Central memory CD8-positive, alpha-beta T cell (primary cell): ENCODE results near the gene PRMT2.

Experiments
- ATAC-seq: fragments of 150-1000 bp; cut with Tn5 transposase; replicated peaks from 2 replicates; pipeline ENCODE4 v1.10.0; 2022; ENCODE audit warnings: mild to moderate bottlenecking, moderate FRiP score, moderate number of reproducible peaks; ENCODE audit not compliant: poor library complexity, severe bottlenecking; ENCODE audit errors: extremely low read depth
- DNase-seq, 2 donors: peaks; one replicate each; pipeline ENCODE4 v3.0.0; 2021; ENCODE audit warnings: low spot score in 2 of 2
- H3K27ac Mint-ChIP-seq: one replicate; pipeline ENCODE4 v1.8.0; 2022; ENCODE audit warnings: low read depth, mild to moderate bottlenecking, moderate library complexity, mixed read lengths
- H3K27me3 Mint-ChIP-seq: one replicate; pipeline ENCODE4 v1.8.0; 2022; ENCODE audit warnings: mixed read lengths
- H3K36me3 Mint-ChIP-seq: one replicate; pipeline ENCODE4 v1.8.0; 2022; ENCODE audit warnings: mild to moderate bottlenecking, moderate library complexity, mixed read lengths; ENCODE audit not compliant: insufficient read depth
- H3K4me1 Mint-ChIP-seq: one replicate; pipeline ENCODE4 v1.8.0; 2022; ENCODE audit warnings: mixed read lengths
- H3K4me3 Mint-ChIP-seq: one replicate; pipeline ENCODE4 v1.8.0; 2022; ENCODE audit warnings: mild to moderate bottlenecking, moderate library complexity, mixed read lengths
- H3K9me3 Mint-ChIP-seq: one replicate; pipeline ENCODE4 v1.8.0; 2022; ENCODE audit warnings: mixed read lengths

The PRMT2 gene

DNA sequence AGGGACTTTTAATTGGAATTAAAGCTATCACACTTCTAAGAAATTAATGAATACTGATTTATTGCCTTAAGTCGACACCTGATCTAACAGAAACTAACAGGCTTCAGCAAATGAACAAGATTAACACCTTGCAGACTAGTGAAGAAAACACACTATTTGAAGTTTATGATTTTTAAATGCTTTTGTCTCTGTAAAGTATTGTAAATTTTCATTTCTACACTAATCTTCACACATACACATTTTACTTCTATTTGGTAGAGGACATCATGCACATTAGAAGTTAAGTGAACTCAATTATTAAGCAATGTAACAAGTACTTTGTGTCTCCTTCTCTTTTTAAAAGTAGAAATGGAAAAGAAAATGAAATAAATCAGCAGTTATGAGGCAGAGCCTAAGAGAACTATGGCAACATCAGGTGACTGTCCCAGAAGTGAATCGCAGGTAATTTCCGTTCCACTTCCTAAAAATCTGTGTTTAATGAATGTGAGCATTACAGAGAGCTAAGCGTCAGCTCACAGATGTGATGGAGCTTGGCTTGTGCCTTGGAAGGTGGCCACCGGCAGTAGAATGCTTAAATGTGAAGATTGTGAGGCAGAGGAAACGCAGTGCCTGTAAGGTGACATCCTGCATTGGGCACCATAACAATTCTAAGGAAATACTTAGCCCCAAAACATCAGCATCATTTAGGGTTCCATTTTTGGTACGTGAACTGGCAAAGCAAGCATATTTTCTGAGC lies 1.2 kb downstream of the PRMT2 start:
- peaks cover 34% of the 10 kb centered on the region for H3K36me3 Mint-ChIP-seq
- H3K27ac Mint-ChIP-seq, result peak overlapping the region; percentile 96
- no peaks in the 10 kb centered on the region for H3K9me3 Mint-ChIP-seq
- no peaks in the 10 kb centered on the region for H3K27me3 Mint-ChIP-seq
- ATAC-seq (no peak), DNase-seq (no peak)
- H3K4me3 Mint-ChIP-seq, result peak overlapping the region; percentile 90
- H3K4me1 Mint-ChIP-seq, result peaks cover 60% of the 10 kb centered on the region

DNA sequence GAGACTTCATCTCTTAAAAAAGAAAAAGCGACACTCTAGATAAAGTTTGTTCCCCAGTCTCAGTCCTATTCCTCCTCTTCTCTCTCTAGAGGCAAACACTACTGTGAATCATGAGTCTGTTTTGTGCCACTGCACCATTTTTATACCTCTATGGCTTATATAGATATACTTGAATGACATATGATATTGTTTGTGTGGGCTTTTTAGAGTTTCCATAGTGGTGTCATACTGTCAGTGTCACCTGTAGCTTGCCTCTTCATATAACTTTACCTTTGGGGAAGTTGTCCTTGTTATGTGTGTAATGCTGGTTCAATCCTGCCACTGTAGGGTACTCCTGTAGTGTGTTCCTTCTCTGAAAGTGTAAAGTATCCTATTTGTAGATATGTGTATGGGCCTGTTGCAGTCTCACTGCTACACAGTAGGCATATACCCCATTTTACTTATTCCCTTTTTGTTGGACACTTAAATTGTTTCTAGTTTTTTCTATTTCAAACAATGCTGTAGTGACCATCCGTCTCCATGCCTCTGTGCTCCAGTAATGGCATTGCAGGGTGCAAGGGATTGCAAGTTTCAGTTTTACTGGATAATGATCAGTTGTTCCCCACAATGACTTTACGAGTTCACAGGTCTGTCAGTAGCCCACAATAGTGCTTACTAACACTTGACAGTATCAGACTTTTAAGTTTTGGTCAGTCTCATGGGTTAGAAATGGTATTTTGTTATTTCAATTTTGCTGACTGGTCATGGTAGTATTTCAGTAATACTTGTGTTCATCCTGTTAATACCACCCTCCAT lies 2.7 kb downstream of the PRMT2 start:
- no peak for ATAC-seq
- Mint-ChIP-seq H3K27ac (peak overlapping the region; percentile 87), H3K4me3 (peak overlapping the region; percentile 64), H3K4me1 (peaks cover 63% of the 10 kb centered on the region), H3K27me3 (no peaks in the 10 kb centered on the region), H3K9me3 (no peaks in the 10 kb centered on the region), H3K36me3 (peaks cover 42% of the 10 kb centered on the region)
- DNase-seq, result no peak

DNA sequence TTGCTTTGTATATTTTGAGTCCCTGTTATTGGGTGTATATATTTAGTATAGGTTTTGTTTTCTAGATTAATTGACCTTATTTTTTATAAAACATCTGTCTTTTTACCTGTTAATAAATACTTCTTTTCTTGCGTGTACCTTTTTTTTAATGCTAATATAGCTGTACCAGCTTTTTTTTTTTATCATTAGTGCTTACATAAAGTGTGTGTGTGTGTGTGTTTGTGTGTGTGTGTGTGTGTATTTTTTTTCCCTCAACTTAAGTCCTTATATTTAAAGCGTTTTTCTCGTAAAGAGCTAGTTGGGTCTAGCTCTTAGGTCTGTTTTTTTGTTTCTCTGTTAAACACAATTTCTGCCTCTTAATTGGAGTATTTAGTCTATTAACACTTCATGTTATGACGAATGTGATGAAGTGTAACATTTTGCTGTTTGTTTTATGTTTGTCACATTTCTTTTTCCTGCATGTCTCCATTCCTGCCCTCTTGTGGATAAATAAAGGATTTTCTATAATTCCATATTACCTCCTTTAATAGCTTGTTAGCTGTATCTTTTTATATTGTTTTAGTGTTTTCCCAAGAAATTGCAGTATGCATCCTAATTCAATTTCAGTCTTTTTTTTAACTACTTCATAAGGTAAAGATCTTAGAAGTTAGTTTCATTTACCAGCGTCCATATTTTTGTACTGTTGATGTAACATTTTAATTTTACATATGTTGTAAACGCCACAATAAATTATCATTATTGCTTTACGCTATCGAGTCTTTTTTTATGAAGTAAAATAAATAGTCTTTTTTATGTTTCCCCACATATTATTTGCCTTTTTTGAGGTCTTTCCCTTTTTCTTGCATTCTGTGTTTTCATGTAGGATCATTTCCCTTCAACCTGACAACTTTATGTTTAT lies 4.3 kb downstream of the PRMT2 start:
- Mint-ChIP-seq H3K4me1 (peaks cover 57% of the 10 kb centered on the region), H3K27ac (peak overlapping the region; percentile 87), H3K36me3 (peaks cover 50% of the 10 kb centered on the region), H3K27me3 (no peaks in the 10 kb centered on the region), H3K4me3 (peak overlapping the region; percentile 64), H3K9me3 (no peaks in the 10 kb centered on the region)
- ATAC-seq (no peak), DNase-seq (no peak)

DNA sequence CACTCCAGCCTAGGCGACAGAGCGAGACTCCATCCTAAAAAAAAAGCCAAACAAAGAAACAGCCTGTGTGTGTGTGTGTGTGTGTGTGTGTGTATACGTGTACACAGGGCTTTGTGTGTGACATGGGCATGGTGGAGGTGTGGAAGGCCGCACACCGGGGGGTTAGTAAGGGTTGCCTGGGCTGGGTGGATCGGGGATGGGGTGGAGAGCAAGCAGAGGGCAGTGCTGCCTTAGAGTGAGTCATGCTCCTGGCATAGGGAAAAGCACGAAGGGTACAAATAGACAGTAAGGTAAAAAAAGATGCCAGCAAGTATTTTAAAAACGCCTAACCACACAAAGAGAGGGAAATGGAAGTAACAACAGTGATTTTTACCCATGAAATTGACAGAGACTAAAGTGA lies 6.2 kb downstream of the PRMT2 start:
- DNase-seq, result no peak
- Mint-ChIP-seq H3K27ac (no peak overlapping the region), H3K4me1 (peaks cover 63% of the 10 kb centered on the region)

DNA sequence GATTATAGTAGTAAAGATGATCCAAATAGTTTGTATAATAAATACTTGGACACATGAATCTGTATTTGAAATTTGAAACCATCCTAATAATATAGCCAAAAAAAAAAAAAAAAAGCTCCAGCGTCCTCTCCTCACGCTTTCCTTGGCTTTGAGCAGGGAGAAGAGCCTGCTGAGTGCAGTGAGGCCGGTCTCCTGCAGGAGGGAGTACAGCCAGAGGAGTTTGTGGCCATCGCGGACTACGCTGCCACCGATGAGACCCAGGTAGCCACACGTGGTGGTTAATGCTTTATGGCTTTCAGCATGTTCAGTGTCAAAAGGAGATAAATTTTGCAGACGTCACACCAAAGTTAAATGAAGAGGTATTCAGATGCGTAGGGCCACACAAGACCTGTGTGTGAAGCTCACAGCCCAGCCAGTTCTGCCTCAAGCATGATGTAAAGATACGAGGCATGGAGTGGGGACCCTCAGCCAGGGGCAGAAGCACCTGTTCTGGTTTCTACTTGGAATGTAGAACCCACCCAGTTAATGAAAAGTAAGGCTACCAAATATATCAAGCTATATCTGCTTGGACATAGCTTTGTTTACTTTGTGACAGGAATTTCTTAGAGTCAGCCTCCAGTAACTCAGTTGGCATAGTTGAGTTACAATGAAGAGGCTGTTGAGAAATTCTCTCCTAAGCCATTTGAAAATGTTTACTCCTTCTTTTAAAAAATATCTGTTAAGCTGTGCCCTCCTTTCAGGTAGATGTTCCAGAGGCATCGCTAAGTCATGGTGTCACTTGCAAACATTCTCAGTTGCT lies 8.1 kb downstream of the PRMT2 start:
- Mint-ChIP-seq H3K4me3 (no peak overlapping the region), H3K9me3 (no peaks in the 10 kb centered on the region), H3K4me1 (peaks cover 56% of the 10 kb centered on the region), H3K27me3 (no peaks in the 10 kb centered on the region), H3K27ac (no peak overlapping the region), H3K36me3 (peaks cover 73% of the 10 kb centered on the region)
- DNase-seq (no peak), ATAC-seq (no peak)

More for the DNA sequence above, 6.2 kb downstream of the PRMT2 start:
- Mint-ChIP-seq H3K9me3 (no peaks in the 10 kb centered on the region), H3K27me3 (no peaks in the 10 kb centered on the region), H3K4me3 (no peak overlapping the region), H3K36me3 (peaks cover 56% of the 10 kb centered on the region)
- ATAC-seq, result no peak

DNA sequence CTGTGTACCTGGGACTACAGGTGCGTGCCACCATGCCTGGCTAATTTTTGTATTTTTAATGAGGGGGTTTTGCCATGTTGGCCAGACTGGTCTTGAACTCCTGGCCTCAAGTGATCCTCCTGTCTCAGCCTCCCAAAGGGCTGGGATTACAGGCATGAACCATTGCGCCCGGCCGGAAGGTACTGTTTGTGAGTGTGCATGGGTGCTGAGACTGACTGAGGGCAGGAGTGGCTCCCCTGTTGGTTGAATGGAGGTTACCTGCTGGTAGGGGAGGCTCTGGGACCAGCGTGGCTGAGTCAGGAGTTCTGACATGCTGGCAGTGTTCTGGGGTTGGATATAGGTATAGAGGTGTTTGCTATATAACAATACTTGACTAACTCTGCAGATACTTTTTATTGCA lies 10.4 kb downstream of the PRMT2 start:
- Mint-ChIP-seq H3K27ac (no peak overlapping the region), H3K9me3 (no peaks in the 10 kb centered on the region), H3K36me3 (peaks cover 69% of the 10 kb centered on the region), H3K4me3 (no peak overlapping the region), H3K4me1 (peaks cover 48% of the 10 kb centered on the region), H3K27me3 (no peaks in the 10 kb centered on the region)
- DNase-seq (no peak), ATAC-seq (no peak)

DNA sequence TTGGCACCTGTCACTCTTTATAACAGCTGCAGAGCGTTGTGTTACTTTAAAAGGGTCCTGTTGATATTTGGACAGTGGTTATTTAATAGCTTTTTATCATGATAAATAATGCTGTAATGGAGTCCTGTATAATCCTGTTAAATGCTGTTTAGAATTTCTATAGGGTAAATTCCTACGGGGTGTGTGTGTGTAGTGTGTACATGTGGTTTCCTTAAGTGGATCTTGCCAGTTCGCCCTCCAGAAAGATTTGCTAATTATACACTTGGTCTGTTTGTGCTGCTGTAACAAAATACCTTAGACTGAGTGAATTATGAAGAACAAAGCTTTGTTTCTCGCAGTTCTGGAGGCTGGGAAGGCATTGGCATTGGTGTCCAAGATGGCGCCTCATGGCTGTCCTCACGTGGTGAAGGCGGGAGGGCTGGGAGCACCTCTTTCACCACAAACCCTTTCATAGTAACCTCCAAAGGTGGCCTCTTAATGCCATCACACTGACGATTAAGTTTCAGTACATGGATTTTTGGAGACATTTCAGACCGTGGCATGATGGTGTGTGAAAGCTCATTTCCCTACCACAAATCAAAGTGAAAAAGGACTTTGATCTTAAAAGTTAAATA lies 11.2 kb downstream of the PRMT2 start:
- no peaks in the 10 kb centered on the region for H3K9me3 Mint-ChIP-seq
- no peak overlapping the region for H3K27ac Mint-ChIP-seq
- H3K36me3 Mint-ChIP-seq, result peaks cover 70% of the 10 kb centered on the region
- no peaks in the 10 kb centered on the region for H3K27me3 Mint-ChIP-seq
- peaks cover 46% of the 10 kb centered on the region for H3K4me1 Mint-ChIP-seq
- H3K4me3 Mint-ChIP-seq, result no peak overlapping the region
- DNase-seq (no peak), ATAC-seq (no peak)

DNA sequence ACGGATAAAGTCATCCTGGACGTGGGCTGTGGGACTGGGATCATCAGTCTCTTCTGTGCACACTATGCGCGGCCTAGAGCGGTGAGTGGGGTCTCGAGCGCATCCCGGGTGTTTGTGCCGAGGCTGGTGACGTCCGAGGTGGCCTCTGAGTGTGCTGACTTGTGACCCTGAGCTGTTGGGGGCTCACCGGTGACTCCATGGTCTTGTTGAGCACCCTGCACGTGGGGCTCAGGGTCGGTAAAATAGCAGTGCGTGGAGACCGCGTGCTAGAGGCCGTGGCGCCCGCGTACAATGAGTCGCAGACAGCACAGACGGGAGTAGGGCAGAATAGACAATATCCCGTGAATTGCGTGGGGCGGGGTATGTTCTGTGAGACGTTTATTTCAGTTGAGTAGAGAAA lies 13.1 kb downstream of the PRMT2 start:
- ATAC-seq, result no peak
- no peak overlapping the region for H3K27ac Mint-ChIP-seq

DNA sequence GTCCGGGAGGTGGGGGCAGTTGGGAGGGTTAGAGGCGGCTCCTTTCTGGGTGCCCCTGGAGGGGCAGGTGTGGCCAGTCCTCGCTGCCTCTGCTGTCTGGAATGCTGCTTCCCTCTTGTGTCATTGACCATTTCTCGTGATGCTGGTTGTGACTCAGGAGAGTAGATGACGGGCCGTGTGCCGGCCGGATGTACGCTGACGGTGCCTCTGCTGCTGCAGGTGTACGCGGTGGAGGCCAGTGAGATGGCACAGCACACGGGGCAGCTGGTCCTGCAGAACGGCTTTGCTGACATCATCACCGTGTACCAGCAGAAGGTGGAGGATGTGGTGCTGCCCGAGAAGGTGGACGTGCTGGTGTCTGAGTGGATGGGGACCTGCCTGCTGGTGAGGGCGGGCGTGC lies 13.9 kb downstream of the PRMT2 start:
- DNase-seq (no peak), ATAC-seq (no peak)
- Mint-ChIP-seq H3K36me3 (peaks cover 77% of the 10 kb centered on the region), H3K9me3 (no peaks in the 10 kb centered on the region), H3K27ac (no peak overlapping the region), H3K27me3 (no peaks in the 10 kb centered on the region), H3K4me1 (peaks cover 46% of the 10 kb centered on the region), H3K4me3 (no peak overlapping the region)

More for the DNA sequence above, 13.1 kb downstream of the PRMT2 start:
- peaks cover 78% of the 10 kb centered on the region for H3K36me3 Mint-ChIP-seq
- H3K4me1 Mint-ChIP-seq, result peaks cover 46% of the 10 kb centered on the region
- no peaks in the 10 kb centered on the region for H3K27me3 Mint-ChIP-seq
- no peaks in the 10 kb centered on the region for H3K9me3 Mint-ChIP-seq
- H3K4me3 Mint-ChIP-seq, result no peak overlapping the region
- DNase-seq, result no peak

DNA sequence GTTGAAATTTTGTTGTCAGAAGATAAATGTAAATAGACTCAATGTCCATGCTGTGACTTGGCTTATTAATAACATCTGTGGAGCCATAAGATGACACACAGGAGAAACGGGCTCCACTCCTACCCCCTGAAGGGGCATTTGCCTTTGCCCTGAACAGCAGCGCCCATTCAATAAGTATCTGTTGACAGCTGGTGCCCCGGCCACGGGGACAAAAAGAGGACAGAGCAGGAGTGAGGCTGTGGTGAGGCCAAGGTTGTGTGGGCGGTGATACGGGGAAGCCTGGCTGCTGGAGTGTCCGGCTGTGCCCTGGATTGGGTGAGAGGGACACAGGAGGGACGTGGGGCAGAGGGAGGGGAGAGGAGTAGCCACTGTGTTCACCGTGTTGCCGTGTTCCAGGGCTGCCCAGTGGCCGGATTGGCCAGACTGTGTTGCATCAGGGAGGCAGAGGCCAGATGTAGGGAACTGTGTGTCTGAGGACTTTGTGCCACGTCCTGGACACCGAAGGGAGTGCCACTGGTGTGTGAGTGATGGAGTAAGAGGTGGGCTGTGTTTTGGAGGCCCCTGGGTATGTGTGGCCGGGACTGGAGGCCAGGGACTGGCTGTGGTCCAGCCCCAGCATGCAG lies 15.1 kb downstream of the PRMT2 start:
- ATAC-seq (no peak), DNase-seq (no peak)
- Mint-ChIP-seq H3K9me3 (peaks cover 4% of the 10 kb centered on the region), H3K27ac (no peak overlapping the region), H3K36me3 (peaks cover 76% of the 10 kb centered on the region), H3K4me1 (peaks cover 43% of the 10 kb centered on the region), H3K27me3 (no peaks in the 10 kb centered on the region), H3K4me3 (no peak overlapping the region)

DNA sequence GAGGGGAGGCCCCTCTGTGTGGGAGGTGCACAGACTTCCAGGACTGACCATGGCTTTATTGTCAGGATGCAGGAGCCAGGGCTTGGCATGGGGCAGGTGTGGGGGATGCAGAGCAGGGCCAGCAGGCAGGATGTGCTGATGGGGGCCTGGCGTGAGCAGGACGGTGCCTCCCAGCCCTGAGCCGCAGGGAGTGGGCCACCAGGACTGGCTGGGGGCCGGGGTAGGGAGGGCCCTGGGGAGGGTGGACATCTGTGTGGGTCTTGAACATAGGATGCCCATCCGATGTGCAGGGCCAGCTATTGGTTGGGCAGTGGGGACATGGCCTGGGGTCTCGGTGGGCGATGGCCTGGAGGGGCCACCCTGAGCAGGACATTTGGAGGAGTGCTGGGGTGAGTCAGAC lies 15.6 kb downstream of the PRMT2 start:
- no peak overlapping the region for H3K4me3 Mint-ChIP-seq
- no peak for DNase-seq
- H3K4me1 Mint-ChIP-seq, result peaks cover 37% of the 10 kb centered on the region
- H3K9me3 Mint-ChIP-seq, result peaks cover 4% of the 10 kb centered on the region
- H3K27ac Mint-ChIP-seq, result no peak overlapping the region
- H3K27me3 Mint-ChIP-seq, result no peaks in the 10 kb centered on the region
- no peak for ATAC-seq
- H3K36me3 Mint-ChIP-seq, result peaks cover 72% of the 10 kb centered on the region
